Smooth muscle cell of the brain vasculature (primary cell): ENCODE results near the gene ARL8A.
A peak's percentile ranks its signal among the peaks of the same experiment; 100 is the strongest.

Source experiments
- DNase-seq: peaks from one replicate; pipeline ENCODE4 v3.0.0-alpha.2; 2012; ENCODE audit warnings: low read depth, low spot score

ARL8A gene

DNA sequence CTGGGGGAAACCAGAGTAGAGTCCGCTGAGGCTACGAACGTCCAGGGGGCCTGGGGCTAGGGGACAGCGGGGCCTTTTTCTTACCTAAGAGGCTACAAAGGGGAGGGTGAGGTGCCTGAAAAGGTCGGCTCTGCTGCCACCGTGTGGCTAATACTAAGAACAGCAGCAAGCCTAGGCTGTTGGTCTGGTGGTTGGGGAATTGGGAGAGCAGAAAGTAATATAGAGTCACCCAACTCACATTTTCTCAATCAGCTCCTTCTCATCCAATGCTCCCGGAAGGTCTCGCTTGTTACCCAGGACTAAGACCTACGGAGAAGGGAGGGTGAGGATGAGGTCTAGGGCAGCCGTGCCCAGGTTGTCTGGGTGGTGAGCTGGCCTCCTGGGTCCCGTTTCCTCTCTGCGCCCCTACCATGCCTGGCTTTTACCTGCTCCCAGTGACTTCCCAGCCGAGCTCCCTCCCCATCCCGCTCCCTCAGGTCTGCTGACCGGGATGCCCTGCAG lies 9.3 kb downstream of the ARL8A start:
- peak; percentile 40 for DNase-seq

DNA sequence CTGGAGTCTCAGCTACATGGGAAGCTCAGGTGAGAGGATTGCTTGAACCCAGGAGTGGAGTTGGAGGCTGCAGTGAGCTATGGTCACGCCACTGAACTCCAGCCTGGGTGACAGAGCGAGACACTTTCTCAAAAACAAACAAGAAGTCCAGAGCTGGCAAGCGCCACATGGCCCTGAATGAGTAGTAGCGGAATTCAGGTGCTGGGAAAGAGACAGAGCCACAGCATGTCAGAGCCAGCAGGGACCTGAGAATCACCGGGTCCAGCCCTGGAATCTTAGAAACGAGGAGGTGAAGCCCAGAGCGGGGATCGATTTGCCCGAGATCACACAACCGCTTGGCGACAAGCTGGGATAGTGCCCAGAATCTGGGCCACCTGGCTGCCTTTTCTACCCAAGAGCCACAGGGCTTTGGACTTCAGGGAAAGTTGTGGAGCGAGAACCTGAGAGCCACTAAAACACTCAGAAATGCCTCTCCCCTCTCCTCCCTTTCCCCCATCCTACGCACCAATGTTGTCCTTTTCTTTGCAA lies 9.8 kb downstream of the ARL8A start:
- no peak for DNase-seq

DNA sequence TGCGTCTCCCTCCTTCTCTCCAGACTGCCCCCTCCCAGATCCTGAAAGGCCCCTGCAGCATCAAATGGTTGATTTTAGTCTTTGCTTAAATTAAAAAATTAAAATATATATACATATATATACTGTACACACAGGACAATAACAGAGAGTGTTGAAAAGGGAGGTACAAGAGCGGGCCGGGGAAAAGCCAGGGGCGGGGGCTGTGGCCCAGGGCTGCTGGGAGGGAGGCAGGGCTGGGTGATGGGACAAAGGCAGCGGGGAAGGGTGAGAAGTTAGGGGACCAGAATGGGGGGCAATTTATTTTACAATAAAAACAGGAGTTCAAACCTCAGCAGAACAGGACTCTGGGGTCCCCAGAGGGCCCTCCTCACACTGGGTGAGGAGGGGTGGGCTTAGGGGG lies 10.5 kb downstream of the ARL8A start:
- DNase-seq = no peak

DNA sequence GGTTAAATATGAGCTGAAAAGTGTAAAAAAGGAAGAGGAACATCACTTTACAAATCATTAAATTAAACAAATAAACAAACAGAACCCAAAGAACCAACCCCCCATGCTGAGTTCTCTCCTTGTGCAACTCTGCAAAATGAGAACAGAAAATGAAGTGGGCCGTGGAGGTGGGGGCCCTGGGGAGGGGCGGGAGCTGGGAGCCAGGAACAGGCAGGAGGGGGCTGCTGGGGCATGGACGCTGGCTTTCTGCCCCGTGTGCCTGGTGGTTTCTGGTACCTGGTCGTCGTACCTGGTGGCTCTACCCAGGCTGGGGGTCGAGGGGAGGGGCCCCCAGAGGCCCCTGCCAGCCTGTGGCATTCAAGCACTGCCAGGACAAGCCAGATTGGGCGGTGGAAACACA lies 11.0 kb downstream of the ARL8A start:
- no peak for DNase-seq

DNA sequence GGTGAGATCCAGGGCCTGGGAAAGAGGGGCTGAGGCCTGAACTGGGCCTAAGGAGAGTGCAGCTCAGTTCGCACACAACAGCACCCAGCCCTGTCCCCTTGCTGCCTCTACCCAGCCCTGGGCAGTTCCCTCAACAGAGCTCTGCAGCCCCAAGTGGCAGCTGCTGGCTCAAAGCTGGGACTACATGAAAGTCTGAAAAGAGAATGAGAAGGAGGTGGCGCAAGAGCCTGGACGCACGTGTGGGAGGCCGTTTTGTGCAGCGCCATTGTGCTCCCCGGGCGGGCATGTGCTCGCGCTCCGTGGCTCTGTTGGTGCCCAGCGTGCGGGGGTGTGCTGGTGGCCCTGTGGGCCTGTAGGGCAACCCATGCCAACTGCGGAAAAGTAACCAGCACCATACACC lies 11.5 kb downstream of the ARL8A start:
- DNase-seq = no peak

DNA sequence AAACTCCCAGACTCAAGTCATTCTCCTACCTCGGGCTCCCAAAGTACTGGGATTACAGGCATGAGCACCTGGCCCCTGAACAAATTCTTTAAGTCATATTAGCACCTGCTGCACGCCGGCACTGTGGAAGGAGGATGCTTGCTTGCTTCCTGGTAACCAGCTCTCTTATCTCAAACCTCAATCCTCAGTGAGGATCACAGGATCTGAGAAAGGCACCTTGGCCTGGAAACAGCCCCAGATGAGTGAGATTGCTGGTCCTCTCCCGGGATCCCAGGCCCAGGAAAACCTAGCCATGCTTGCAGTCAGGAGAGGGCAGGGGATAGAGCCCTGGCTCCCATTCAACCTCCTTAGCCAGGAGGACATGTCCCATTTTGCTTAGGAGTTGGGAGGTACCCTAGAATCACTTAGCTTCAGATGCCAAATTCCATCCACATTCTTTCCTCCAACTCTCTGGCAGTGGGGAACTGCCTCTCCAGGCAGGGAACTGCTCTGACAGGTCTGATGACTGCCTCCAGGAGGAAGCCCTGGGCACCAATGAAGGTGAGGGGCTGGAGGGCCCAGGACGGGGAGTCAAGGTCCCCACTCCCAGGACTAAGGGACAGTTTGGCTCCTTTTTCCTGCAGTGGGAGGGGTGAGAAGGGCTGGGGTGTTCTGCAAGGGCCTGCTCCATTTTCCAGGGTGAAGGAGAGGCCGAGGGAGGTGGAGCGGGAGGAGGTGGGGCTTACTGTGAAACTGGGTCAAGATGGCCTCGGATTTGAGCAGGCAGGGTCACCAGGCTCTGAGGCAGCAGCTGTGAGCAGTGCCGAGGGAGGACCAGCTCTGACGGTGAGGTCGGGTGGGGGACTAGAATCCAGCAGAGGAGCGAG lies 12.3 kb downstream of the ARL8A start:
- DNase-seq = no peak

DNA sequence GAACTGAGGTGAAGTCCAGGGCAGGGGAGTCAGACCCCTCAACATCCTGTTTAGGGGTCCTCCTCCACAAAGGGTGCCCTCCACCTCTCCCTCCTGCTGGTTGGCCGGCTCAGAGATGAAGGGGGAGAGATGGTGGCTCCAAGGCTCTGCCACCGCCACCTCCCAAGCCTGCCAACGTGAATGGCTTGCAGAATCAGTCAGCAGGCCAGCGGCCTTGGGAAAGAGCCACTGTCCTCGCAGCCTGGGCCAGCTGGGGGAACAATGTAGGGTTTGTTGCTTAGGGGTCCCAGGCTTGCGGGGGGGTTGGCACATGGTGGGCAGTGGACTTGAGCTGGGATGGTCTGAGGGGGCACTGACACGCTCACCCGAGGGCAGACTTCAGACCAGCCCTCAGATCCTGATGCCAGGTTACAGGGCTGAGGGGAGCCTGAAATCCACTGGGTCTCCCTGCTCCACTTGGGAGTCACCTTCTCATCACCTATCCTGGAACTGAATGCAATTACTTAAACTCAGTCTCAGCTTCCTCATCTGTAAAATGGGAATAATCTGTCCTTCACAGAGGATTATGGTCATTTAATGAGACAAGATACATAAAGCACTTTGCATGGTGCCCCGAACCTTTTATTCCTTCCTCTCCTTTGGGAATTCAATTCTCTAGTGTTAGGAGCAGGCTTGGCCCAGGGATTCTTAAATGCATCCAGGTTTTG lies 13.6 kb downstream of the ARL8A start:
- no peak for DNase-seq

DNA sequence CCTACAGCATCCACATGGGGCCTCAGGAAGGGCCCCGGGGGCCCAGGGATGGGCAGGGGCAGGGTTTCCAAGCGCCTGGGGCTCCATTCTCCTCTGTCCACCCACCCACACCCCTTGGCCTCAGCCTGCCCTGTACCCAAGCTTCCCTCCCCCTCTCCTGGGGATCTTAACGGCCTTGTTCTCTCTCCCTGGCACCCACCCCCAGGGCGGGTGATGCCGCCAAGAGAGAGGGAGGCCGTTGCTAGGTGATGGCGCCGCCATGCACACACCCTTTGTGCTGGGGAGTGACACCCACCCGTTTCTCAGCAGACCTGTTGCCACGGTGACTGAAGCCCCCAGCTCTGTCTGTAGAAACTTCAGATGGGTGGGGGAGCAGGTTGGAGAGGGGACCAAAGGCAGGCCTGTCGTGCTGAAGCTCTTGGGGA lies 14.2 kb downstream of the ARL8A start:
- no peak for DNase-seq

DNA sequence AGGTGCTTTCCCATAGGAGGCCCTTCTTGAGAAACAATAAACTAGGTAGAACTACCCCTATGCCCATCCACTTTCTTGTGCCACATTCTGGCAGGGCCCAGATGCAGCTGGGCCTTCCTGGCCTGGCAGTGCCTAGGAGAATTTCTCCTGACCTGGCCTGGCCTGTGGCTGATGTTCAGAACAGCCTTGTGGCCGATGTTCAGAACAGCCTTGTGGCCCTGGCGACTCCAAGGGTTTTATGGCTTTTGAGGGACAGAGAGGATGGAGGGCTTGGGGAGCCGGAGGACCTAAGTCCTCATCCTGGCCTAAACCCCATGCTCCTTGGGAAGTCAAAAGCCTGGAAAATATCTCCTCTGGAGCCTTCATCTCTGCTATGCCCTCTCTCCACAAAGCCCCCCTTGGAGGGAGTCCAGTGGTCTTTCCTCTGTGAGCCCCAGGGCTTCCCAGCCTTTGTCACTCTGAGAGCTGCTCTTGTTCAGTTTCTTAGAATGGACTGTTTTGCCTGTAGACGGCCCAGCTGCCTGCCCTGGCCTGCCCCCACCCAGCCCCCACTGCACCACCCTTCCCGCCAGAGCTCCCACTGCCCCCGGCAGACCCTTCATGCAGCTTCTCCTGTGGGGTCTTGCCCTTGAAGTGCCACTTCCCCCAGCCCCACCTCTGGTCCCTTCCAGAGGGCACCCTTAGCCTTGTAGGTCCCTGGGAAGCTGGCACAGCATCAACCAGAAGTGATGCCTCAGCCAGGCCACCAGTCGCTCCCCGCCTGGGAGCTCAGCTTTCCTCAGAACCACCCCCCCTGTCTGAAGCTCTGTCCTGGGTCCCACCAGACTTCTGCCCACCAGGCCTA lies 14.9 kb downstream of the ARL8A start:
- DNase-seq = no peak

DNA sequence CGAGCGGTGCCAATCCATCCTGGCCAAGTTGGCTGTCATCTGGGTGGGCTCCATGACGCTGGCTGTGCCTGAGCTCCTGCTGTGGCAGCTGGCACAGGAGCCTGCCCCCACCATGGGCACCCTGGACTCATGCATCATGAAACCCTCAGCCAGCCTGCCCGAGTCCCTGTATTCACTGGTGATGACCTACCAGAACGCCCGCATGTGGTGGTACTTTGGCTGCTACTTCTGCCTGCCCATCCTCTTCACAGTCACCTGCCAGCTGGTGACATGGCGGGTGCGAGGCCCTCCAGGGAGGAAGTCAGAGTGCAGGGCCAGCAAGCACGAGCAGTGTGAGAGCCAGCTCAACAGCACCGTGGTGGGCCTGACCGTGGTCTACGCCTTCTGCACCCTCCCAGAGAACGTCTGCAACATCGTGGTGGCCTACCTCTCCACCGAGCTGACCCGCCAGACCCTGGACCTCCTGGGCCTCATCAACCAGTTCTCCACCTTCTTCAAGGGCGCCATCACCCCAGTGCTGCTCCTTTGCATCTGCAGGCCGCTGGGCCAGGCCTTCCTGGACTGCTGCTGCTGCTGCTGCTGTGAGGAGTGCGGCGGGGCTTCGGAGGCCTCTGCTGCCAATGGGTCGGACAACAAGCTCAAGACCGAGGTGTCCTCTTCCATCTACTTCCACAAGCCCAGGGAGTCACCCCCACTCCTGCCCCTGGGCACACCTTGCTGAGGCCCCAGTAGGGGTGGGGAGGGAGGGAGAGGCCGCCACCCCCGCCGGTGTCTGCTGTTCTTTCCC lies 16.5 kb downstream of the ARL8A start:
- DNase-seq = no peak

DNA sequence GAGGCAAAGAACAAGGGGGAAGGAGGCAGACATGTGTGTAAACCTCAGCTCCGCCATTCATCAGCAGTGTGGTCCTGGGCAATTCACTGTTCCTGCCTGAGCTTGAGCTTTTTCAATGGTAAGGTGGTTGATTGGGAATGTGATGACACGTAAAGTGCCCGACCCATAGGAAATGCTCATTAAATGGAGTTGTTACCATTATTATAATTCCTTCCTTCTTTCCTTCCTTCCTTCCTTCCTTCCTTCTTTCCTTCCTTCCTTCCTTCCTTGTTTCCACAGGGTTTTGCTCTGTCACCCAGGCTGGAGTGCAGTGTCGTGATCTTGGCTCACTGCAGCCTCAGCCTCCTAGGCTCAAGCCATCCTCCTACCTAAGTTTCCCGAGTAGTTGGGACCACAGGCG lies 17.5 kb downstream of the ARL8A start:
- no peak for DNase-seq

DNA sequence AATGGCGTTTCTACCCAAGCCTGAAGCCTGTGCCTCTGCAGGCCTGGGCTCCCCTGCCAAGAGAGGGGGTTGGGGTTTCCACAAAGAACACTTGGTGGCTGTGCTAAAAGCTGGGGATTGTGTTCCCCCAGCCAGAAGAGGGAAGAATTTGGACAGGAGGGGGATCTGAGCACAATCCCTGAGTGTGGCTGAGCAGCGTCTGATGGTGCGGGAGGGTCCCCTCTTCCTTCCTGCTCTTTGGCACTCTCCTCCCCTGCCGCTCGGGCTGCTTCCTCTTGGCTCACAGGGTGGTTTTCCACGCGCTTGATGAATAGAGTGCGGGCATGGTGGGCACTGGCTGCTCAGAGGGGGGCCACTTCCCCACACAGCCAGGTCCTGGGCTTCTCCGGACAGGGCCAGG lies 18.1 kb downstream of the ARL8A start:
- DNase-seq = no peak

DNA sequence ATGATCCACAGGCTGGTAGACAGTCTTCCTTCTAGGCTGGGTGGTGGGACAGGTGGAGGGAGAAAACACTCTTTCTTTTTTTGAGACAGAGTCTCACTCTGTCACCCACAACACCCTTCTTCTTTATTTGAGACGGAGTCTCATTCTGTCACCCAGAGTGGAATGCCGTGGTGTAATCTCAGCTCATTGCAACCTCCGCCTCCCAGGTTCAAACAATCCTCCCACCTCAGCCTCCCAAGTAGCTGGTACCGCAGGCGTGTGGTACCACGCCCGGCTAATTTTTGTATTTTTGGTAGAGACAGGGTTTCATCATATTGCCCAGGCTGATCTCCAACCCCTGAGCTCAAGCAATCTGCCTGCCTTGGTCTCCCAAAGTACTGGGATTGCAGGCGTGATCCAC lies 18.9 kb downstream of the ARL8A start:
- DNase-seq = no peak

DNA sequence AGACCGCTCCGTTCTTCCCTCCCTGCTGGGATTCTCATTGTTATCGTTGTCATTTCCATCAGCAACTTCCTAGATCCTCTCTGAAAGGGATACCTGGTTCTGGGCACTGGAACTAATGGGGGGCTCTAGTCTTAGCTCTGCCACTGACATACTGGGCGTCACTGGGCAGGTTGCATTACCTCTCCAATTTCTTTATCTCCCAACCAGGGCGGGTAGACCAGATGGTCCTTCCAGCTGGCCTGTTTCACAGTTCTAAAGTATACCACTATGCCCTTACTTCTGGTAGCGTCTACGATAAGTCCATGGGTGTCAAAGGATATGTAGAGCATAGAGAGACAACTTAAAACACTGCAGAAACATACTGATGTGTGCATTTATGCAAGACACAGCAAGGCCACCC lies 20.4 kb downstream of the ARL8A start:
- DNase-seq = no peak

DNA sequence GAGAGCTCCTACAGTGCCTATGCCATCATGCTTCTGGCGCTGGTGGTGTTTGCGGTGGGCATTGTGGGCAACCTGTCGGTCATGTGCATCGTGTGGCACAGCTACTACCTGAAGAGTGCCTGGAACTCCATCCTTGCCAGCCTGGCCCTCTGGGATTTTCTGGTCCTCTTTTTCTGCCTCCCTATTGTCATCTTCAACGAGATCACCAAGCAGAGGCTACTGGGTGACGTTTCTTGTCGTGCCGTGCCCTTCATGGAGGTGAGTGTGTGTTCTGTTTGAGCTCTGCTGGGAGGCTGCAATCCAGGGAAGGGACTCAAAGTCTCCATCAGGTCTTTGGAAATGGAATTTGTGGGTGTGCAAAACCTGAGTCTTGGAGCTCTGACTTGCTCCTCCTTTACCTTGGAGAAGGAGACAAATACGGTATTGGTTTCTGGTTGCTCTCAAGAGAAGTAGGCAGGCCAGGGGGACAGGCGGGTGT lies 21.2 kb downstream of the ARL8A start:
- no peak for DNase-seq

DNA sequence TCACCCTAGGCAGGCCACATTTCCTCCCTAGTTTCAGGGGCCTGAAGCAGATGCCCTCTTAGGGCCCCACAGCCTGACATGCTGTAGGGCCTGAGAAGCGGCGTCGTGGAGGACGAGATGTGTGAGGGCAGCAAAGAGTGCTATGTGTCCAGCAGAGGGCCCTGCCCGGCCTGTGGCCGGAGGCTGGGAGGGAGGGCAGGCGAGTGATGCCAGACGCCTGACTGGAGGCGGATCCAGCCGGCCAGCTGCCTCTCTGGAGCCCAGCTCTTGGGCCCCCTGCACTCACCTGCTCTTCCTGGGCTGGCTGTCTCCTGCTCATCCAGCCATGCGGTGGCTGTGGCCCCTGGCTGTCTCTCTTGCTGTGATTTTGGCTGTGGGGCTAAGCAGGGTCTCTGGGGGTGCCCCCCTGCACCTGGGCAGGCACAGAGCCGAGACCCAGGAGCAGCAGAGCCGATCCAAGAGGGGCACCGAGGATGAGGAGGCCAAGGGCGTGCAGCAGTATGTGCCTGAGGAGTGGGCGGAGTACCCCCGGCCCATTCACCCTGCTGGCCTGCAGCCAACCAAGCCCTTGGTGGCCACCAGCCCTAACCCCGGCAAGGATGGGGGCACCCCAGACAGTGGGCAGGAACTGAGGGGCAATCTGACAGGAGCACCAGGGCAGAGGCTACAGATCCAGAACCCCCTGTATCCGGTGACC lies 21.8 kb downstream of the ARL8A start, which contains the start of gene GPR37L1:
Gene GPR37L1 (plus strand): TSS at position 279 of the 697 bp plus-strand sequence. CDS start 47 bp downstream, at position 326.
- DNase-seq = no peak

DNA sequence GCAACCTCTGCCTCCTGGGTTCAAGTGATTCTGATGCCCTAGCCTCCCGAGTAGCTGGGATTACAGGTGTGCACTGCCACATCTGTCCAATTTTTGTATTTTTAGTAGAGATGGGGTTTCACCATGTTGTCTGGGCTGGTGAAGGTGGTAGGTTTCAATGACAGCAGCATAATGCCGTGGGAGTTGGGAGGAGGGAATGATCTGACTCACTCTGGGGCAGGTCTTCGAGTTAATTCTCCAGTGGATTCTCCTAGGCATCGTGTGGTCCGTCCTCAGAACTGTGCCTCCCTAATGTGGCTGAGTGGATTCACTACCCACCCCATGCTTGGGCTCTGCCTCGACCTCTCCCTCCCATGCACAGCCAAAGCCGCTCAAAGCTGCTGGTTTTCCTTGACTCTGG lies 23.5 kb downstream of the ARL8A start:
- DNase-seq = no peak

DNA sequence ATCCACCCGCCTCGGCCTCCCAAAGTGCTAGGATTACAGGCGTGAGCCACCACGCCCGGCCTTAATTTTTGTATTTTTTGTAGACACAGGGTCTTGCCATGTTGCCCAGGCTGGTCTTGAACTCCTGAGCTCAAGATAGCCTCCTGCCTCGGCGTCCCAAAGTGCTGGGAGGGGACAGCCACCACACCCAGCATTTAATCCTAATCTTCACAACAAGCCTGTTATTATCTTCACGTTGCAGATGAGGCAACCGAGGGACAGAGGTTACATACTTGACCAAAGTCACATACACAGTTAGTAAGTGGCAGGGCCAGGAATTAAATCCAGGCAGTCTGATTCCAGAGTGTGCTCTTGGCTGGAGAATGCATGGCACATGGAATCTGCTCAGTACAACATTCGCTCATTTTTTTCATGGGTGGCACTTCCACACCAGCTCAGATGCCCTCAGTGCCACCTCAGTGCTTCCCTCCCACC lies 26.6 kb downstream of the ARL8A start:
- no peak for DNase-seq

DNA sequence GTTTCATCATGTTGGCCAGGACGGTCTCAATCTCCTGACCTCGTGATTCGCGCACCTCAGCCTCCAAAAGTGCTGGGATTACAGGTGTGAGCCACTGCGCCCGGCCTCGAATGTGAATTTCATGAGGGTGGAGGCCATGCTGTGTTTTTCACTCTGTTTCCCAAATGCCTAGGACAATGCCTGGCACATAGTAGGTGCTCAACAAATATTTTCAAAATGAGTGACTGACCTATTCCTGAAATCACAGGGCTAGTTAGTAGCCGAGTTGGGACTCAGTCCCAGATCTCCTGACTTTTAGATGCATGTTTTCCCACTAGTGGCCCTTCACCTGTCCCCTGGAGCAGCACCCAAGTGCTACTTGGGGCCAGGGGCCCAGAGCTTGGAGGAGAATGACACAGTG lies 28.2 kb downstream of the ARL8A start:
- DNase-seq = no peak
